SKM-1 treated with dmso at 0.1 percent for 144 hours (cell line): Measurements from ENCODE around the gene PPAT.
"Not testable (repeated sequence)": the region's sequence is repeated elsewhere in the genome, so short reads cannot be mapped to it uniquely, and the experiment has no call there.

Experiments used
- DNase-seq: peaks from one replicate; lab custom pipeline; 2025; ENCODE audit not compliant: unreplicated experiment; lab: John Stamatoyannopoulos, UW

The PPAT gene

DNA sequence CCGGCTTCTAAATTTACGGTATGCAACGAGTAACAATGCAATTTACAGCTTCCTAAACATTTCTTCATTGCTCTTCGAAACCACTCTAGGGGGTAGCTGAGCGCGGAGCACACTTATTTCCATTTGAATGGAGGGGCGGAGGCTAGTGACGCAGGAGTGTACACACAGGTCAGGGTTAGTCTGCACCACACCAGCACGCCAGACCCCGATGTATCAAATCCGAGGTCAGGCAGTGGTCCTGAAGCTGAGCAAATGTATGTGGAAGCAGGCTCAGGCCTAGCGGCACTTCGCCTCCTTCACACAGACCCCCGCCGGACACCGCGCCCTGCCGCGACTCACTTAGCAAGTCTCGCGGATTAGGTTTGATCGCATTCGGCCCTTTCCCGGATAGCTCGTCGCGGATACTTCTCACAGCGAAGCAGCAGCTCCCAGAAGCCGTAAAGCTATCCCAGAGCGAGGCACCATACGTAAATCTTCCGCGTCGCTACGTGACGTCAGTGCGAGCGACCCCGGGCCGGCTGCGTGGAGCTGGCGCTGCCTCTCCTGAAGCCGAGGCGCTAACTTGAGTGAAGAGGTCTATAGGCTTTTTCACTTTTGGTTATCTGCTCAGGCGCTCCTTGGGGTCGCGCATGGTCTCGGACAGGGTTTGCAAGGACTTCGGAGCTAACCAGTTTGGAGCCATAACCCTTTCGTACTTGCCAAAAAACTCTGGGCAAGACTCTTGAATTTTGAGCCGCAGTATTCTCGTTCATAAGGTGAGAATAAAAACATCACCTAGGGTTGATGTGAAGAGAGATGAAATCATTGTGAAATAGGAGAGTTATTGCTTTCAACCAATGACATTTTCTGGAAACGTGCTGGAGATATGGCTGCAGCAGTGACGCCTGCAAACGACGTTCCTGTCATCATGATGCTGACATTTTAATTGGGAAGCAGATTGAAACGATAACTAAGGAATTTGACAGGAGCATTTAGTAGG is 48.1 kb downstream of the PPAT start, which contains the start of gene AASDH:
Gene AASDH (minus strand): TSS at position 469 of the 979 bp plus-strand sequence. CDS start 3,192 bp downstream, outside the sequence.
- peak; percentile 84 for DNase-seq

DNA sequence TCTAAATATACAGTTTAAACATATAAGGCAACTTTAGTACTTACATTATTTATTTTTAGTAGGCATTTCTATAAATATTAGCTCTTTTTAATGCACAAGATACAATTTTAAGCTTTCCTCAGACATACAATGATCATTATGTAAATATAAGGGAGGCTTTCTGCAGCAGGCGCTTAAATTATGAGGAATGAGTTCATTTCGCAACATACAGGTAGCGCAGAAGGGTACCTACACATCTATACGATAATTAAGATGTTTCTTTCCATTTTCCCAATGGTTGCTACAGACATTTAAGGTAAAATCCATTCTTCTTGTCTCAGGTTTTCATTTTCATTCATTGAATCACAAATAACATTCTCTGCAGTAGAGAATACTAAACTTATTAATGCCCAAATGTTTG is 49.3 kb downstream of the PPAT start:
- DNase-seq, result no peak

DNA sequence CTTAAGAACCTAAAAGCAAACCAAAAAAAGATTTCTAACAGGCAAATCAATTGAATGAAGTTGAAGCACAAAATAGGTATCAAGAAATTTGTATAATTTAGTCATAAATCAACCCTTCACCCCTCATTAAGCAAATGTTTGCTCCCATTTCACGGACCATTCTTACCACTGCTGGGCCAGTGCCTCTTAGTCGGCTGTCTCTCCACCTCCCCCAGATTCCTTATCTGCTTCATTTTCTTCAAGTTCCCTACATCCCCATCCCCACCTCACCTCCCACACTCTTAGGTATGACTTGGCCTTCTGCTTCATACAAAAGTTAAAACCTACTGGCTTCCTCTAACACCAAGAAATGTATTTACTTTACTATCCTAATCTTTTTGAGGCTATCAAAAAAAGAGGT is 60.0 kb downstream of the PPAT start:
- no peak for DNase-seq

DNA sequence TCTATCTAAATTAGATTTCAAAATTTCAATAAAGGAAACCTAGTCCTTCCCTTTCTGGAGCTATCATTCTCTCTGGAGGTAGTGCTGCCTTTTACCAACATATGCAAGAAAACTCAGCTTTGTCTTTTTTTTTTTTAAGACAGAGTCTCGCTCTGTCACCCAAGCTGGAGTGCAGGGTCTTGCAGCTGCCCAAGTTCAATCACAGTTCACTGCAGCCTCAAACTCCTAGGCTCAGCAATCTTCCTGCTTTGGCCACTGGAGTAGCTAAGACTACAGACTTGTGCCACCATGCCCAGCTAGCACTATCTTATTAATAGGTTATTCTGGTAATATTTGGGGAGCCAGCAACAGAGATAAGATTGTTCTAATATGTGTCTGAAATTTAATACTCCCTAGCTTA is 60.5 kb downstream of the PPAT start:
- DNase-seq, result no peak

DNA sequence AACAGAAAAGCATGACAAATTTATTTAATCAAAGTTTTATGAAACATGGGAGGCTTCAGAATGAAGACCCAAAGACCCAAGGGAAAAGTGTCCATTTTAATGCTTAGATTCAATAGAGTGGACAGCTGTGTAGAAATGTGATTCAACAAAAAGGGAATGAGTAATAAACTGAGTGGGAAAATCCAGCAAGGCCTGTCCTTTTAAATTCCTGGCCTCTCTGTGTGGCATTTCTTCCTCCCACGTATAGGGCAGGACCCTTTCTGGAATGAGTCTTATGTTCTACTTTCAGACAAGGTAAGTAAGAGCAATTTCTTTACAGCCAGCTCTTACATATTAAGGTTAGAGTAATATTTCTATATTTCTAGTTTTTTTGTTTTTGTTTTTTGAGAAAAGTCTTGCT is 62.6 kb downstream of the PPAT start:
- DNase-seq, result no peak

DNA sequence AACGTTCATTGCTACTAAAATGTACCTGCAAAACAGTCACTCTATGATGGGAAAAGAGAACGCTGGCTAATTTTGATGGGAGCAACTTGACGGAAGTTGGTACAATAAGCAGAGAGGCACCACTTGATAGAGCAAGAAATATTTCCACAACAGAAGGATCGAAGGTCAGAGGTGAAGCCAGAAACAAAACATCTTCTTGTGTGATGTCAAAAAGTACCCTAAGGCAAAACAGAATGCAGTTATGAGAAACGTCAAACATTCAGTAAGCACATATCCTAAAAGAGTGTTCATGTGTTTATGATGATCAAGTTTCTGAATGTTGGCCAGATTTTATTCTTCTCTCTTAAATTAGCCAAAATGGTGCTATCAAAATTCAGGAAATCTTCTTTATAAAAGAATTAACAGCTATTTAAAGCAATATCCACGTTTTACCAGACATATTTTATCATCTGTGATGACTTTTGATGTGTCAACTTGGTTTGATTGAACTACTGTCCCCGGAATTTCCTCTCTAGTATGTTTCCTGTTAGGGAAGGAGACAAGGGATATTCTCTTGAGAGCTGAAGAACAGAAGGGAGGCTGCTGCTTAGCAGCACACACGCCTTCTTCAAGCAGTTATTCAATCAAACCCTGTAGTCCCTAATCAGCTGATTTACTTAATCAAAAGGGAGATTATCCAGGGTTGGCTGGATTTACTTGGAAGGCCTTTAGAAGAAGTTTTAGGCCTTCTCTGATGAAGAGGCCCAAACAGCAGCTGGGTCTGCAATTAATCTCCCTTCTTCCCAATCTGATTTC is 63.8 kb downstream of the PPAT start:
- no peak for DNase-seq

DNA sequence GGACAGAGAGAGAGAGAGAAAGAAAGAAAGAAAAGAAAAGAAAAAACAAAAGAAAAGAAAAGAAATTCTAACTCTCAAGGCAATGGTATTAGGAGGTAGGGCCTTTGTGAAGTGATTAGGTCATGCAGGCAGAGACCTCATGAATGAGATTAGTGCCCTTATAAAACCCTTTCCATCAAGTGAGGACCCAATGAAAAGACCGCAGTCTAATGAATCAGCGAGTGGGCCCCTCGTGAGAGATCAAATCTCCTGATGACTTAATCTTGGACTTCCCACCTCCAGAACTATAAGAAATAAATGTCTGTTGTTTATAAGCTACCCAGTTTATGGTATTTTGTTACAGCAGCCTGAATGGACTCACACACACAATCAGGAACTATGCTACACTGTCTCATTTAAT is 65.0 kb downstream of the PPAT start:
- no peak for DNase-seq

DNA sequence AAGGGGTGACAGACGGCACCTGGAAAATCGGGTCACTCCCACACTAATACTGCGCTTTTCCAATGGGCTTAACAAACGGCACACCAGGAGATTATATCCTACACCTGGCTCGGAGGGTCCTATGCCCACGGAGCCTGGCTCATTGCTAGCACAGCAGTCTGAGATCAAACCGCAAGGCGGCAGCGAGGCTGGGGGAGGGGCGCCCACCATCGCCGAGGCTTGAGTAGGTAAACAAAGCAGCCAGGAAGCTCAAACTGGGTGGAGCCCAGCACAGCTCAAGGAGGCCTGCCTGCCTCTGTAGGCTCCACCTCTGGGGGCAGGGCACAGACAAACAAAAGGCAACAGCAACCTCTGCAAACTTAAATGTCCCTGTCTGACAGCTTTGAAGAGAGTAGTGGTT is 72.4 kb downstream of the PPAT start:
- not testable (repeated sequence) for DNase-seq

DNA sequence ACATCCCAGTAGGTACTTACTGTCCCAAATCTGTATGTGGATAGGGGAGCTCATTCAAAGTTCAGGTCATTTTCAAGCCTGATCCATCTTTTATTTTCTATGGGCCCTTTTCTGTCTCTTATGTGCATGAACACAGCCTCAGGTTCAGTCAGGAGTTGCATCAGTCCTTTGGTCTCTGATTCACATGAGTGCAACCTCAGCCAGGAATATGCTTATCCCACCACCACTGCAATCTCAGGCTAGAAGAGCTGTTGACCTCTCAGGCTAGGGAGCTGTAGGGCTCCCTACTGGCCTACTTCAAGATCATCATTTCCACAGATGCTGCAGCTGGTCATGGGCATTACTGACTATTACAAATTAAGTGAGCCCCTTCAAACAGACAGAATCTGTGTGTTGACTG is 75.3 kb downstream of the PPAT start:
- no peak for DNase-seq

DNA sequence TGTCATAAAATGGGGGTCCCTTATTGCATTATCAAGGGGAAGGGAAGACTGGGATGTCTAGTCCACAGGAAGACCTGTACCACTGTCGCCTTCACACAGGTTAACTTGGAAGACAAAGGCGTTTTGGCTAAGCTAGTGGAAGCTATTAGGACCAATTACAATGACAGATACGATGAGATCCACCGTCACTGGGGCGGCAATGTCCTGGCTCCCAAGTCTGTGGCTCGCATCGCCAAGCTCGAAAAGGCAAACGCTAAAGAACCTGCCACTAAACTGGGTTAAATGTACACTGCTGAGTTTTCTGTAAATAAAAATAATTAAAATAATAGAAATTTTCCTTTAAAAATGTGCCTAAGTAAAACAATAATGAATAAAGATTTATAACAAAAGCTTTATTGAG is 78.8 kb downstream of the PPAT start:
- DNase-seq, result no peak

DNA sequence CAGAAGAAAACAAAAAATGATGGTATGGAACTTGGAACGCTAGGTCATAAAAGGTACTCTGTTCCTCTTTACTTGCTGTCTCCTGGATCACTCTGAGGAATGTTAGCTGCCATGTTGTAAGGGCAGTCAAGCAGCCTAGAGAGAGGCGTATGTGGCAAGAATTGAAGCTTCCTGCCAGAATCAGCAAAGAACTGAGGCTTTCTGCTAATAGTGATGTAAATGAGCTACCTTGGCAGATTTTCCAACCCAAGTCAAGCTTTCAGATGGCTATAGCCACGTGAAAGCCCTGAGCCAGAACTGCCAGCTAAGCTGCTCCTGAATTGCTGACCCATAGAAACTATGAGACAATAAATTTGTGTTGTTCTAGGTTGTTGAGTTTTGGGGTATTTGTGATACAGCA is 86.8 kb downstream of the PPAT start:
- no peak for DNase-seq

DNA sequence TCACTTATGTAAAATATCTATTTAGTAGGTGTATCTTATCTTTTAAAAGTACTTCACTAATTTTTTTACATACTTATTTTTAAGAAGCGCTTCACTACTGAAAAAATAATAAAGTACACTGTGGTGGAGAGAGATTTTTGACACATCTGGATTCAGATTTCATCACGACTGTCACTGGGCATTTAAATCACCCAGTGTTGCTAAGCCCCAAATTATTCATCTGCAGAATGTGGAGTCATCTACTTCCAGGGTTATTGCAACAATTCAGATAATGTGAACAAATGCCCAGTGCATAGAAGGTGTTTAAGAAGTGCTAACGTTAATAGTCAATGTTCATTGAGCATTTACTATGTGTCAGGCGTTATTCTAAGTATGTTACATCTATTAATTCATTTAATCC is 90.0 kb downstream of the PPAT start:
- DNase-seq, result no peak
